Neural cell (in vitro differentiated cells): Measurements from ENCODE around the gene L3MBTL4.

ENCODE experiments used
- EP300 ChIP-seq: fragments of 450-650 bp; conservative IDR thresholded peaks from 2 replicates; pipeline ENCODE4 v1.6.1; 2014; ENCODE audit warnings: antibody characterized with exemption, mild to moderate bottlenecking, moderate library complexity; ENCODE audit not compliant: poor library complexity, severe bottlenecking
- EZH2 ChIP-seq: fragments of 200-600, 300-800 bp; shearing (Covaris generic), sonication (generic); IDR thresholded peaks from 2 replicates; pipeline ENCODE4 v1.6.1; 2014; ENCODE audit warnings: antibody characterized with exemption, low read length, borderline replicate concordance, mild to moderate bottlenecking; ENCODE audit not compliant: insufficient read depth, poor library complexity, severe bottlenecking
- POLR2AphosphoS5 ChIP-seq: IDR thresholded peaks from 2 replicates; pipeline ENCODE4 v1.6.1; 2012
- SMC3 ChIP-seq: fragments of 450-650 bp; conservative IDR thresholded peaks from 2 replicates; pipeline ENCODE4 v1.6.1; 2014; ENCODE audit warnings: antibody characterized with exemption, mild to moderate bottlenecking, moderate library complexity; ENCODE audit not compliant: poor library complexity
- TF ChIP-seq, protein P1 (sequence below): fragments of 450-650 bp; IDR thresholded peaks from 2 replicates; pipeline ENCODE4 v1.5.1; 2014; ENCODE audit warnings: antibody characterized with exemption, mild to moderate bottlenecking, moderate library complexity; ENCODE audit not compliant: poor library complexity, severe bottlenecking
- TF ChIP-seq, protein P2 (sequence below): IDR thresholded peaks from 2 replicates; pipeline ENCODE4 v1.6.1; 2012; ENCODE audit warnings: borderline replicate concordance

DNA sequence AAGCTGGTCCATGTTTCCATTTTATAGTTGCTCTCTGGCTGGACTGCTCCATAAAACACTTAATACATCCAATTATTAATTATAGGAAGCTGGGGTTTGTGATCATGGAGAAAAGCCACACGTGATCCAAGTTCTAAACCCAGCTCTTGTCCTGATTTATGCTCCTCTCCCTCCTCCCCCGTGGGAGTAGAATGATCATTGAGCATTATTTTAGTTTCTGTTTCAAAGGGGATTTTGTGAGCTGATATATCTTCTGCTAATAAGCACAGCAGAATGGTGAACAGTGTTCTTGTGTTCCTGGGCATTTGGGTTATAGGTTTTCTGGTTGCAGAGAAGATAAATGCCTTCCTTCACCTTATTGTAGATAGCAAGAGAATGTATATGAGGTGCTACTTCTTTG is 383.7 kb downstream of the L3MBTL4 start:
- TF ChIP-seq, protein P1, sequence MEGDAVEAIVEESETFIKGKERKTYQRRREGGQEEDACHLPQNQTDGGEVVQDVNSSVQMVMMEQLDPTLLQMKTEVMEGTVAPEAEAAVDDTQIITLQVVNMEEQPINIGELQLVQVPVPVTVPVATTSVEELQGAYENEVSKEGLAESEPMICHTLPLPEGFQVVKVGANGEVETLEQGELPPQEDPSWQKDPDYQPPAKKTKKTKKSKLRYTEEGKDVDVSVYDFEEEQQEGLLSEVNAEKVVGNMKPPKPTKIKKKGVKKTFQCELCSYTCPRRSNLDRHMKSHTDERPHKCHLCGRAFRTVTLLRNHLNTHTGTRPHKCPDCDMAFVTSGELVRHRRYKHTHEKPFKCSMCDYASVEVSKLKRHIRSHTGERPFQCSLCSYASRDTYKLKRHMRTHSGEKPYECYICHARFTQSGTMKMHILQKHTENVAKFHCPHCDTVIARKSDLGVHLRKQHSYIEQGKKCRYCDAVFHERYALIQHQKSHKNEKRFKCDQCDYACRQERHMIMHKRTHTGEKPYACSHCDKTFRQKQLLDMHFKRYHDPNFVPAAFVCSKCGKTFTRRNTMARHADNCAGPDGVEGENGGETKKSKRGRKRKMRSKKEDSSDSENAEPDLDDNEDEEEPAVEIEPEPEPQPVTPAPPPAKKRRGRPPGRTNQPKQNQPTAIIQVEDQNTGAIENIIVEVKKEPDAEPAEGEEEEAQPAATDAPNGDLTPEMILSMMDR: no peak
- TF ChIP-seq, protein P2, sequence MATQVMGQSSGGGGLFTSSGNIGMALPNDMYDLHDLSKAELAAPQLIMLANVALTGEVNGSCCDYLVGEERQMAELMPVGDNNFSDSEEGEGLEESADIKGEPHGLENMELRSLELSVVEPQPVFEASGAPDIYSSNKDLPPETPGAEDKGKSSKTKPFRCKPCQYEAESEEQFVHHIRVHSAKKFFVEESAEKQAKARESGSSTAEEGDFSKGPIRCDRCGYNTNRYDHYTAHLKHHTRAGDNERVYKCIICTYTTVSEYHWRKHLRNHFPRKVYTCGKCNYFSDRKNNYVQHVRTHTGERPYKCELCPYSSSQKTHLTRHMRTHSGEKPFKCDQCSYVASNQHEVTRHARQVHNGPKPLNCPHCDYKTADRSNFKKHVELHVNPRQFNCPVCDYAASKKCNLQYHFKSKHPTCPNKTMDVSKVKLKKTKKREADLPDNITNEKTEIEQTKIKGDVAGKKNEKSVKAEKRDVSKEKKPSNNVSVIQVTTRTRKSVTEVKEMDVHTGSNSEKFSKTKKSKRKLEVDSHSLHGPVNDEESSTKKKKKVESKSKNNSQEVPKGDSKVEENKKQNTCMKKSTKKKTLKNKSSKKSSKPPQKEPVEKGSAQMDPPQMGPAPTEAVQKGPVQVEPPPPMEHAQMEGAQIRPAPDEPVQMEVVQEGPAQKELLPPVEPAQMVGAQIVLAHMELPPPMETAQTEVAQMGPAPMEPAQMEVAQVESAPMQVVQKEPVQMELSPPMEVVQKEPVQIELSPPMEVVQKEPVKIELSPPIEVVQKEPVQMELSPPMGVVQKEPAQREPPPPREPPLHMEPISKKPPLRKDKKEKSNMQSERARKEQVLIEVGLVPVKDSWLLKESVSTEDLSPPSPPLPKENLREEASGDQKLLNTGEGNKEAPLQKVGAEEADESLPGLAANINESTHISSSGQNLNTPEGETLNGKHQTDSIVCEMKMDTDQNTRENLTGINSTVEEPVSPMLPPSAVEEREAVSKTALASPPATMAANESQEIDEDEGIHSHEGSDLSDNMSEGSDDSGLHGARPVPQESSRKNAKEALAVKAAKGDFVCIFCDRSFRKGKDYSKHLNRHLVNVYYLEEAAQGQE: no peak
- TF ChIP-seq POLR2AphosphoS5: no peak
- TF ChIP-seq EP300: no peak
- no peak for TF ChIP-seq EZH2
- no peak for TF ChIP-seq SMC3
